Subcutaneous abdominal adipose tissue (tissue), 5 donors: ENCODE data around the gene TNFRSF14.
A peak's percentile ranks its signal among the peaks of the same experiment; 100 is the strongest.
"Not testable (repeated sequence)": the region's sequence is repeated elsewhere in the genome, so short reads cannot be mapped to it uniquely, and the experiment has no call there.

Experiments used
- H3K27ac ChIP-seq: one replicate; pipeline ENCODE4 v1.7.0; 2013; ENCODE audit warnings: low read depth, mild to moderate bottlenecking, inconsistent platforms, low read length, moderate library complexity
- H3K27me3 ChIP-seq, 5 donors: one replicate each; pipeline ENCODE4 v1.7.0; 2013; ENCODE audit warnings: low read length in 5 of 5, inconsistent platforms in 1 of 5; ENCODE audit not compliant: control insufficient read depth in 5 of 5, insufficient read depth in 4 of 5
- H3K36me3 ChIP-seq, 5 donors: one replicate each; pipeline ENCODE4 v1.7.0; 2013; ENCODE audit warnings: low read length in 5 of 5; ENCODE audit not compliant: control insufficient read depth in 5 of 5, insufficient read depth in 5 of 5
- H3K4me1 ChIP-seq, 5 donors: one replicate each; pipeline ENCODE4 v1.7.0; 2013; ENCODE audit warnings: low read length in 5 of 5, mild to moderate bottlenecking in 3 of 5, moderate library complexity in 1 of 5; ENCODE audit not compliant: control insufficient read depth in 5 of 5, insufficient read depth in 5 of 5
- H3K4me3 ChIP-seq, 5 donors: one replicate each; pipeline ENCODE4 v1.7.0; 2013; ENCODE audit warnings: low read length in 5 of 5, low read depth in 1 of 5
- H3K9ac ChIP-seq, 5 donors: one replicate each; pipeline ENCODE4 v1.7.0; 2013; ENCODE audit warnings: low read length in 5 of 5, mild to moderate bottlenecking in 4 of 5, moderate library complexity in 3 of 5
- H3K9me3 ChIP-seq, 5 donors: one replicate each; pipeline ENCODE4 v1.7.0; 2013; ENCODE audit warnings: low read length in 5 of 5; ENCODE audit not compliant: control insufficient read depth in 5 of 5
- donor health status: healthy.
- donor health status: healthy.
- donor health status: healthy.
- donor health status: healthy.
- donor health status: healthy.

TNFRSF14 gene

DNA sequence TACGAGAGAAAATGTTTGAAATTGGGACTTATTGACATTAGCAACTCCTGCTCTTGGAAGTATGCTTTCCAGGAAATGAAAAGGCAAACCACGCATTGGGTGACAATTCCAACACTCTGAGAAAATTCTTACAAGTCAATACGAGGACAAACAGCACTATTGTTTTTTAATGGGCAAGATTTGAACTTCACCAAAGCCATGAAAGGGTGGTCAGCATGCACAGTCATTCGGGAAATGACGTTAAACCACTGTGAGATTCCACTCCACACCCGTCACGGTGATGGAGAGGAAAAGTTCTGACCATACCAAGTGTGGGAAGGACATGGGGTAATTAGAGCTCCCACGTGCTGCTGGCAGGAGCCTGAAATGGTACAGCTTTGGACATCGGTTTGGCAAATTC, 18.2 kb downstream of the TNFRSF14 start:
- H3K27ac ChIP-seq = no peak overlapping the region
- no peaks in the 10 kb centered on the region for H3K36me3 ChIP-seq
- peaks cover 0 to 5% (median 0%) of the 10 kb centered on the region in 5 donors for H3K27me3 ChIP-seq
- no peak overlapping the region for H3K9ac ChIP-seq
- H3K9me3 ChIP-seq = peaks cover 0 to 11% (median 8%) of the 10 kb centered on the region in 5 donors
- peaks cover 6 to 37% (median 18%) of the 10 kb centered on the region in 5 donors for H3K4me1 ChIP-seq
- no peak overlapping the region for H3K4me3 ChIP-seq

DNA sequence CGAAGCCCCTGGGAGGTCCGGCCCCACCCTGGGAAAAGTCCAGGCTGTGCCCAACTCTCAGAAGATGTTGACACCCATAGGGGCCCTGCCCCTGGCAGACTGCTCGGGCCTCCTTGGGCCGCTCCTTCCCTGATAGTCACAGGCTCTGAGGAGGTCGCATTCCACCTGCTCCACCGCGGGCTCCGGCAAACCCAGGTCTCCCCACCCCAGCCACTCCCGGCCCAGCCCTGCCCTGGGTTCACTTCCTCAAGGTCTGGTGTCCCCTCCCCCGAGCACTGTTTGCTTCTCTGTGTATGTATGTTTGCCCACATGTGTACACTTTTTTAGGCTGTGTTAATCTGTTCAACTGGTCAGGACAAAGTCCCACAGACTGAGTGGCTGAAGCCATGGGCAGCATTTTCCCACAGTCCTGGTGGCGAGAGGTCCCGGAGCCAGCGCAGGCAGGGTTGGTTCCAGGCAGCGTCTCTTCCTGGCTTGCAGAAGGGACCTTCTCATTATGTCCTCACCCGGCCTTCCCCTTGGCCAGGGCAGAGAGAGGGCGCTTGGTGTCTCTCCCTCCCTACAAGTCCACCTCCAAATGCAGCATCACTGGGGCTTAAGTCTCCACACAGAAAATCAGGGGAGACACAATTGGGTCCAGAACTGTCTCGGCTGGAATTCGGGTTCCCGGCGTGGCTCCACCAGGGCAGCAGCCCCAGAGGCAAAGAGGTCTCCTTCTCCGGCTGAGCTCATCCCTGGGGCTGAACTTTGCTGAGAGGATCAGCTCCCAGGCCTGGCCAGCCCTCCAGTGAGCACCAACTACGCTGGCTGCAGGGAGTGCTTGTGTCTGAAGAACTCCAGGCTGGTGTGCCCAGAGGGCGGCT, 19.9 kb downstream of the TNFRSF14 start:
- Histone ChIP-seq H3K4me3 (peak overlapping the region in 1 of 5 donors; percentile 4), H3K9me3 (peaks cover 0 to 11% (median 8%) of the 10 kb centered on the region in 5 donors), H3K27ac (peak overlapping the region; percentile 37), H3K27me3 (peaks cover 0 to 12% (median 6%) of the 10 kb centered on the region in 5 donors), H3K4me1 (peaks cover 6 to 37% (median 18%) of the 10 kb centered on the region in 5 donors), H3K36me3 (no peaks in the 10 kb centered on the region), H3K9ac (peak overlapping the region in 1 of 5 donors; percentile 7)

DNA sequence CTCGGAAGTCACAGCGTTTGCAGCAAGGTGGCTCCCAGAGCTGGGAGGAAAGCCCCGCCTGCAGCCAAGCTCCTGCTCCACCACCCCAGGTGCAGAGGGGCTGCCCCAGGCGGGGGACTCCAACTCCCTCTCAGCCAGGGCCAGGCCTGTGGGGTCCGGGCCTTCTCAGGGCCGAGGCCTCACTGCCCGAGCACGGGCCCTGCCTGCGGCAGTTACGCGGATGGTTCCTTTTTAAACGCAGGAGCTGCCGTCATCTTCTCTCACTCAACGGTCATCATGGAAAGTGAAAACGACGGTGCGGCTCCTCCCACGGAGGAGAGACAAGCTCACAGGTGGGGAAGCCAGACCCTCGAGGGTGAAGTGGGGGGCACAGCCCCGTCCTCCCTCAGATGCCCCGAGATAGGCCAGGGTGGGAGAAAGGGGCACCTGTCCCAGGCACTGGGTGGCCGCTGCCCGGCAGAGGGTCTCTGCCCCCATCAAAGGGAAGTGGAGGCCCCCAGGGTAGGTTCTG, 21.4 kb downstream of the TNFRSF14 start:
- H3K27ac ChIP-seq = peak overlapping the region; percentile 92
- not testable (repeated sequence) for H3K36me3 ChIP-seq
- H3K4me1 ChIP-seq = peaks cover 6 to 45% (median 21%) of the 10 kb centered on the region in 5 donors
- H3K9me3 ChIP-seq = peaks cover 0 to 11% (median 8%) of the 10 kb centered on the region in 5 donors
- H3K4me3 ChIP-seq = peak overlapping the region in 3 of 5 donors; percentile 11 to 48 (median 34)
- peaks cover 0 to 12% (median 6%) of the 10 kb centered on the region in 5 donors for H3K27me3 ChIP-seq
- peak overlapping the region in 2 of 5 donors; percentile 37 to 59 for H3K9ac ChIP-seq

DNA sequence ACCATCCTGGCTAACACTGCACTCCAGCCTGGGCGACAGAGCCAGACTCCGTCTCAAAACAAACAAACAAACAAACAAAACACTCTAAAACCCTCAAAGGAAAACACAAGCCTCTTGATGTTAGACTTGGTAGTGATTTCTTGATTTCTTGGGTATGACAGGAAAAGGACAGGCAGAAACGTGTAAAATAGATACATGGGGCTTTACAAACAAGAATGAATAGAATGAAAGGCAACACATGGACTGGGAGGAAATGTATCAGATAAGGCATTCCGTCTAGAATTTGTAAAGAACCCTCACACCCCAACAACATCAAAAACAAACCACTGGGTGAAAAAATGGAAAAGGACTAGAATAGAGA, 22.6 kb downstream of the TNFRSF14 start:
- H3K9ac ChIP-seq = peak overlapping the region in 3 of 5 donors; percentile 8 to 62 (median 59)
- peaks cover 0 to 12% (median 6%) of the 10 kb centered on the region in 5 donors for H3K27me3 ChIP-seq
- H3K9me3 ChIP-seq = peaks cover 0 to 3% (median under 1%) of the 10 kb centered on the region in 5 donors
- H3K36me3 ChIP-seq = no peaks in the 10 kb centered on the region
- peak overlapping the region; percentile 92 for H3K27ac ChIP-seq
- peaks cover 6 to 50% (median 24%) of the 10 kb centered on the region in 5 donors for H3K4me1 ChIP-seq
- no peak overlapping the region for H3K4me3 ChIP-seq

DNA sequence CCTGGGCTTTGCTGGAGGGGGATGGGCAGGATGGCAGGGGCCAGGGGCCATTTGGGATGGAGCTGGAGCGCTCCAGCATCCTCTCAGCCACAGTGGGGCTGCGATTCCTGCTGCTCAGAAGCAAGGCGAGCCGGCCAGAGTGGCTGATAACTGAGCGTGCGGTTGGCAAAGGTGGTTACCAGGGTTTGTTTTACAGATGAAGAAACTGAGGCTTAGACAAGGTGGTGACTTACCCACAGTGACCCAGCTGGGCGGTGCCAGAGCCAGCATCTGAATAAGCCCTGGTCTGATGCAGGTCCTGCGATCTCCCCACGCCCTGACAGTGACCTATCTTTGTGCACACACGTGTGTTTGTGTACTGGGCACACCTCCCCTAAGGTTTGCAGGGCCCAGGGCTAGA, 24.5 kb downstream of the TNFRSF14 start:
- no peaks in the 10 kb centered on the region for H3K9me3 ChIP-seq
- peaks cover 6 to 66% (median 40%) of the 10 kb centered on the region in 5 donors for H3K4me1 ChIP-seq
- no peaks in the 10 kb centered on the region for H3K36me3 ChIP-seq
- H3K27ac ChIP-seq = no peak overlapping the region
- no peak overlapping the region for H3K9ac ChIP-seq
- no peak overlapping the region for H3K4me3 ChIP-seq
- peaks cover 0 to 12% (median 6%) of the 10 kb centered on the region in 5 donors for H3K27me3 ChIP-seq

DNA sequence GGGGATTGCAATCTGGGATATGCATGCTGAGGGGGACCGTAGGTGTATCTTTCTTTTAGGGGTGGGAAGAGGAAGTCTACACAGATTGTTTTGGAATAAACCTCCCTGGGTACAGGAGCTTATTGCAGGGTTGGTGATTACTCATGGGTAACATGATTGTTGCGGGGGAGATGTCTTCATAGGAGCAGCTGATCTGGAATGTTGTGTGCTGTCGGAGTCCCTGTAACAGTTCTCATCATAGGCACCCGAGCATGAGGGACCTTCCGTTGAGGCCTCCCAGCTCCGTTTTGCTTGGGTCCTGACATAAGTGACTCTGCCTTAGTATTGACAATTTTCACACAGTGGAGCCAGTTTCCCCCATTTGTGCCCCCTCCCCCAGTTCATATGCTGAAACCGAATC, 26.2 kb downstream of the TNFRSF14 start:
- Histone ChIP-seq H3K36me3 (no peaks in the 10 kb centered on the region), H3K27me3 (peaks cover 0 to 12% (median 6%) of the 10 kb centered on the region in 5 donors), H3K9me3 (no peaks in the 10 kb centered on the region), H3K27ac (no peak overlapping the region), H3K4me3 (no peak overlapping the region), H3K4me1 (peaks cover 2 to 56% (median 37%) of the 10 kb centered on the region in 5 donors), H3K9ac (no peak overlapping the region)

DNA sequence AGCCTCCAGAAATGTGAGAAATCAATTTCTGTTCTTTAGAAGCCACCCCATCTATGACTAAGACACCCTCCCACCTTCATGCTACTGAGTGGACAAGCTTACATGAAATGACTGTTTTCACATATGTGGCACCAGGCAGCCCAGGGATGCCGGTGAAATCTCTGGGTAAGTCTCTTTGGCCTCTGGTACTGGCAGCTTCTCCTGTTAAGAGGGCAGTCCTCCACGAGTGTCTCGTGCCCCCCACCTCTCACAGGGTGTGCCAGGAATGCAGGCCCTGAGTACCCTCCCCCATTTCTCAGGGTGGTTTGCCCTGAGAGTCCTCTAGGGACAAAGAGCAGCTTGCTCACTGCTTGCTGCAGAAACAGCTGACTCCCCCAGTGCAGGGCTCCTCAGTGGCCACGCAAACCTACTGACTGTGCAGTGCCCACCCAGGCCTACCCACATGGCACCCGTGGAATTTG, 27.2 kb downstream of the TNFRSF14 start:
- H3K27ac ChIP-seq = no peak overlapping the region
- H3K36me3 ChIP-seq = no peaks in the 10 kb centered on the region
- H3K9ac ChIP-seq = no peak overlapping the region
- no peaks in the 10 kb centered on the region for H3K9me3 ChIP-seq
- peaks cover under 1 to 53% (median 40%) of the 10 kb centered on the region in 5 donors for H3K4me1 ChIP-seq
- H3K27me3 ChIP-seq = peaks cover 0 to 10% (median 6%) of the 10 kb centered on the region in 5 donors
- H3K4me3 ChIP-seq = no peak overlapping the region

DNA sequence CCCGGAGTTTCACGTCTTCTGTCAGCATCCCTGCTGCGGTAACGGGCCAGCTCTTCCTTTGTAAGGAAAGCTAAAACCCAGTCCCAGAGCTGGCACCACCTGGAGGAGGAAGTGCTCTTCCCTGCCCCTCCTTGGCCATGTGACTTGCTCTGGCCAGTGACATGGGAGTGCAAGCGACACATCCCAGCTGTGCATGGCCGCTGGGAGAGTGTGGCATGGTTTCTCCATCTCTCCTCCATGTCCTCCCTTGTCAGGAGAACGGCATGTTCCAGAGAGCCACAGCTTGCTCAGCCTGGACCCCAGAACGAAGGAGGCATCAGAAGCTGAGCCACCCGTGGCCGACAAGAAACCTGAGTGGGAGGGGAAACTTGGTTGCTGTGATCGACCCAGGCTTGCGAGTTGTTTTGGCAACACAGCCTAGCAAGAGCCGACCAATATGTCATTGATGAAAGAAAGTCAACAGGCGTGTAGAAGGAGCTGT, 27.7 kb downstream of the TNFRSF14 start:
- Histone ChIP-seq H3K4me1 (peaks cover 0 to 47% (median 35%) of the 10 kb centered on the region in 5 donors), H3K9ac (peak overlapping the region in 1 of 5 donors; percentile 12), H3K9me3 (no peaks in the 10 kb centered on the region), H3K4me3 (peak overlapping the region in 1 of 5 donors; percentile 8), H3K27me3 (peaks cover 0 to 9% (median 6%) of the 10 kb centered on the region in 5 donors), H3K36me3 (peaks cover 0 to 5% (median 0%) of the 10 kb centered on the region in 5 donors), H3K27ac (no peak overlapping the region)

DNA sequence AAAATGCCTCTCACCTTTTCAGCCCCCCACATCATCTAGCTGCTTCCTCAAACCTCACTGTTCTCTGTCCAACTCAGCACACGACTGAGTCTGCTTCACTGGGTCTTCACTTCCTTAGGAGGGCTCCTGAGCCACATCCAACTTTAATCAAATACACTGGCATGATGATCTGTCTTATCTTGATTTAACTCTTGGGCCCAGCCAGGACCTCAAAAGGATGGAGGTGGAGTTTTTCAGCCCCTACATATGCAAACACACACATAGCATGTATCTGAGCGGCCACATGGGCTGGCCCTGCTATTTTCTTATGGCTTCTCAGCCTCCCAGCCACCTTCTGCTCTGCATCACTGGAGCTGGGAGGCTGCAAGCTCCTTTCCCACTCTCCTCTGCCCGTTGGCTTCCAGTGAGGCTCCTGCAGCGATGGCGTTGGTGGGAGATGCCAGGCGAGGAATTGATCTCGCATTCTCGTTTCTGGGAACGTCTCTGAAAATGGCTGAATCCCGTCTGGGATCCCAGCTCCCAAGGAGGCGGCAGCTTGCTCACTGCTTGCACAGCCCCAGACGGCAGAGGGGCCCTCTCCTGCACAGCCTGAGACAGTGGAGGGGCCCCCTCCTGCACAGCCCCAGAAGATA, 28.6 kb downstream of the TNFRSF14 start:
- Histone ChIP-seq H3K9me3 (no peaks in the 10 kb centered on the region), H3K36me3 (peaks cover 0 to 11% (median 5%) of the 10 kb centered on the region in 5 donors), H3K9ac (peak overlapping the region in 2 of 5 donors; percentile 23 to 78), H3K4me1 (peaks cover 0 to 46% (median 35%) of the 10 kb centered on the region in 5 donors), H3K4me3 (peak overlapping the region; percentile 11 to 90 (median 80)), H3K27ac (peak overlapping the region; percentile 79), H3K27me3 (peaks cover 0 to 8% (median 2%) of the 10 kb centered on the region in 5 donors)
